ENCODE measurements around the gene EHD2.

GRCh38 chr19:47679251-47679900, 33.8 kb upstream of the EHD2 start:
- TF ChIP-seq, protein P1, sequence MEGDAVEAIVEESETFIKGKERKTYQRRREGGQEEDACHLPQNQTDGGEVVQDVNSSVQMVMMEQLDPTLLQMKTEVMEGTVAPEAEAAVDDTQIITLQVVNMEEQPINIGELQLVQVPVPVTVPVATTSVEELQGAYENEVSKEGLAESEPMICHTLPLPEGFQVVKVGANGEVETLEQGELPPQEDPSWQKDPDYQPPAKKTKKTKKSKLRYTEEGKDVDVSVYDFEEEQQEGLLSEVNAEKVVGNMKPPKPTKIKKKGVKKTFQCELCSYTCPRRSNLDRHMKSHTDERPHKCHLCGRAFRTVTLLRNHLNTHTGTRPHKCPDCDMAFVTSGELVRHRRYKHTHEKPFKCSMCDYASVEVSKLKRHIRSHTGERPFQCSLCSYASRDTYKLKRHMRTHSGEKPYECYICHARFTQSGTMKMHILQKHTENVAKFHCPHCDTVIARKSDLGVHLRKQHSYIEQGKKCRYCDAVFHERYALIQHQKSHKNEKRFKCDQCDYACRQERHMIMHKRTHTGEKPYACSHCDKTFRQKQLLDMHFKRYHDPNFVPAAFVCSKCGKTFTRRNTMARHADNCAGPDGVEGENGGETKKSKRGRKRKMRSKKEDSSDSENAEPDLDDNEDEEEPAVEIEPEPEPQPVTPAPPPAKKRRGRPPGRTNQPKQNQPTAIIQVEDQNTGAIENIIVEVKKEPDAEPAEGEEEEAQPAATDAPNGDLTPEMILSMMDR (IDR thresholded peaks at IDR 0.05; ENCODE audit: insufficient read depth, low read depth, low read length), result no peak
- no peak for TF ChIP-seq EZH2 (IDR thresholded peaks at IDR 0.05; ENCODE audit: insufficient read depth, low read length)

All from astrocyte (in vitro differentiated cells and primary cell).